ENCODE results near the gene B4GALT1.
"Not testable (repeated sequence)": the region's sequence is repeated elsewhere in the genome, so short reads cannot be mapped to it uniquely, and the experiment has no call there.

The B4GALT1 gene

GRCh38 chr9:33085672-33086071, 81.5 kb downstream of the B4GALT1 start:
- not testable (repeated sequence) for DNase-seq

GRCh38 chr9:33082538-33083326, 84.4 kb downstream of the B4GALT1 start:
- no peak for DNase-seq

DNA sequence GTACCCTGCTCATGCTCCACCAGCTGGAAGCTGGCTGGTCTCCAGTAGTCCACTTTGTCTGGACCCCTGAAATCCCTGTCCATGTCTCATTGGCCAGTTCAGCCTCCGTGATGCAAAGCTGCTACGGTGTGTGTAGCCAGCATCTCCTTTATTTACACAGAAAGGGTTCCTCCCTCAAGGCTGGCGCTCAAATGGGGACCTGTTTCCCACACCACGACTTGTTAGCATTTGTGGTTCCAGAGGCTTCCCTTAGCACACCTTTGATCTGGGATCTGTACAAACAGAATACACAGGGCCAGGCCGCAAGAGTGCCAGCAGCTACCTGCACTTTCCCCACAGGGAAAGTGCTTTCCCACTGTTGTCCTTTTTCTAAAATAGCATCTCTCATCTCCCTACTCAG, 85.0 kb downstream of the B4GALT1 start:
- no peak for DNase-seq

DNA sequence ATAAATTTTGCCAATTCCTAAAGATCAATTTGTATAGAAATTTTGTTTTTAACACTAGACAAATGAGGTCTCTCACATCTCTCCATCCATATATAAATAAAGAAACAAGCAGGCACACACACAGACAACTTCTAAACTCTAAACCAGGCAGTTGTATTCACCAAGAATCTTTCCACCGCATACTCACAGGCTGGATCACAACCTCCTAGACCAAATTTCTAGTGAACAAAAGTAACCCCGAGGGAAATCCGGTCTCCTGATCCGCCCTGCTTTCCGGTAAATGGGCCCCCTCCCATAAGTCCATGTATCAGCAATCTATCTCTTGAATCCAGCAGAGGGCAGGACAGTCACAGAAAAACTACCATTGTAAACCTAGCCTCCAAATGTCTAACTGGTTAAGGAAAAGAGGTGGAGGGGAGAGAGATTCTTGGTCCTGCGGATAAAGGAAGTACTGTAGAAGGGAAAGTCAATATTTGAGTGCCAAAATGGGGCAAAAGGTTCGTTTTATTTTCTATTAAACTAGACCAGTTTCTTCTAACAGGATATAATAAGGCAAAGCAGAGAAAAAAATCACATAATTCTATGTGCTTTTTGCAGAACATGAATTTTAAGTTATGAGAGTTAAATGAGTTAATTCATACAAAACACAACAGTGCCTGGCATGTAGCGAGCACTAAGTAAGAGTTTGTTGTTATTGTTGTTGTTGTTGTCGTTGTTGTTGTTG, 85.8 kb downstream of the B4GALT1 start:
- DNase-seq: peak; percentile 55

GRCh38 chr9:33080534-33080933, 86.6 kb downstream of the B4GALT1 start:
- no peak for DNase-seq

GRCh38 chr9:33076046-33077004, 90.8 kb downstream of the B4GALT1 start, which contains the start of gene SMU1:
TSS of gene SMU1 (minus strand) at chr9:33076674. CDS start at chr9:33076608, 66 bp downstream.
- DNase-seq: peak; percentile 95

DNA sequence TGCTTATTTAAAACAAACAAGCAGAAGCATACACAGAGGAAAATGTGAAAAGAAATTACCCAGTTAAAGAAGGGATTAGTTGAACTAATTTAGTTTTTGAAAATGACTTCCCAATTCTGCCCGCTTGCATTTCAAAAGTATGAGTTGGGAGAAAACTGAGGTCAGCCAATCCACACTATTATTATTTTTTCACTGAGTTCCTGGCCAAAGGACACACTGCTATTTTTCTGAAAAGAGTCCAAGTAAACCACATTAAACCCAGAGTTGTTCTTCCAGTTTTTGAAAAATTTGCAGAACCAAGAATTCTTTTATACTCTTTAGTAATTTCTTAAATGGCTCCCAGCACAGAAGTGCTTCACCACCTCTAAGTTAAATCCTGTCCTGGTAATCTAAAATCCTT, 98.1 kb downstream of the B4GALT1 start:
- no peak for DNase-seq

- DNase-seq: no peak
Measured at GRCh38 chr9:33065157-33066076, 101.7 kb downstream of the B4GALT1 start.
